Panc1 (cell line): Measurements from ENCODE around the gene ARL15.

Source experiments
- POLR2AphosphoS5 ChIP-seq: IDR thresholded peaks from 2 replicates; pipeline ENCODE4 v1.6.1; 2012; ENCODE audit warnings: mild to moderate bottlenecking, low read depth, low read length, moderate library complexity
- REST ChIP-seq, 2 experiments: IDR thresholded peaks; 2 replicates each; pipeline ENCODE4 v1.6.1; 2011 to 2012; ENCODE audit warnings: low read depth in 2 of 2, control low read depth in 1 of 2, low read length in 1 of 2, mild to moderate bottlenecking in 1 of 2, moderate library complexity in 1 of 2; ENCODE audit not compliant: insufficient read depth in 1 of 2
- SIN3A ChIP-seq: IDR thresholded peaks from 2 replicates; pipeline ENCODE4 v1.6.1; 2012; ENCODE audit warnings: low read depth, mild to moderate bottlenecking, low read length, moderate library complexity, borderline replicate concordance; ENCODE audit not compliant: insufficient read depth
- TCF7L2 ChIP-seq: IDR thresholded peaks from 2 replicates; pipeline ENCODE4 v1.6.1; 2011; ENCODE audit warnings: mild to moderate bottlenecking, low read depth, low read length, inconsistent platforms
- TF ChIP-seq, protein P1 (sequence below): fragments of 450-650 bp; IDR thresholded peaks from 2 replicates; pipeline ENCODE4 v1.5.1; 2017; ENCODE audit warnings: mild to moderate bottlenecking

GRCh38 chr5:53950621-53951020 is 359.8 kb downstream of the ARL15 start:
- TF ChIP-seq POLR2AphosphoS5: no peak
- TF ChIP-seq, protein P1, sequence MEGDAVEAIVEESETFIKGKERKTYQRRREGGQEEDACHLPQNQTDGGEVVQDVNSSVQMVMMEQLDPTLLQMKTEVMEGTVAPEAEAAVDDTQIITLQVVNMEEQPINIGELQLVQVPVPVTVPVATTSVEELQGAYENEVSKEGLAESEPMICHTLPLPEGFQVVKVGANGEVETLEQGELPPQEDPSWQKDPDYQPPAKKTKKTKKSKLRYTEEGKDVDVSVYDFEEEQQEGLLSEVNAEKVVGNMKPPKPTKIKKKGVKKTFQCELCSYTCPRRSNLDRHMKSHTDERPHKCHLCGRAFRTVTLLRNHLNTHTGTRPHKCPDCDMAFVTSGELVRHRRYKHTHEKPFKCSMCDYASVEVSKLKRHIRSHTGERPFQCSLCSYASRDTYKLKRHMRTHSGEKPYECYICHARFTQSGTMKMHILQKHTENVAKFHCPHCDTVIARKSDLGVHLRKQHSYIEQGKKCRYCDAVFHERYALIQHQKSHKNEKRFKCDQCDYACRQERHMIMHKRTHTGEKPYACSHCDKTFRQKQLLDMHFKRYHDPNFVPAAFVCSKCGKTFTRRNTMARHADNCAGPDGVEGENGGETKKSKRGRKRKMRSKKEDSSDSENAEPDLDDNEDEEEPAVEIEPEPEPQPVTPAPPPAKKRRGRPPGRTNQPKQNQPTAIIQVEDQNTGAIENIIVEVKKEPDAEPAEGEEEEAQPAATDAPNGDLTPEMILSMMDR: no peak
- no peak for TF ChIP-seq SIN3A
- no peak for TF ChIP-seq REST (IDR thresholded peaks at IDR 0.05; ENCODE audit: insufficient read depth in 1 of 2, low read depth in 2 of 2, low read length in 1 of 2)
- no peak for TF ChIP-seq TCF7L2
